T-cell (primary cell): Measurements from ENCODE around the gene MAIP1. TPM values are rescaled to one million over a fixed set of nuclear protein-coding genes. Genes with fewer than 3 reads are reported as not detected.
A peak's percentile ranks its signal among the peaks of the same experiment; 100 is the strongest.

ENCODE experiments used
- ATAC-seq, 4 experiments: fragments of 200-7000 bp in 3 of 4; fragments of 150-1000 bp in 1 of 4; cut with Tn5 transposase; replicated peaks in 1 of 4; 1 replicate in 3 of 4; 2 replicates in 1 of 4; pipeline ENCODE4 v1.10.0; 2021; ENCODE audit warnings: moderate library complexity in 3 of 4, mild to moderate bottlenecking in 2 of 4, moderate number of reproducible peaks in 1 of 4
- CTCF ChIA-PET, 2 donors: fragments of 300-600 bp; sonication (Branson Sonifier 250); formaldehyde crosslinking; loops; one replicate each; lab custom pipeline; 2022; ENCODE audit warnings: antibody characterized with exemption in 2 of 2; lab: Charles Lee
- POLR2A ChIA-PET, 2 donors: fragments of 300-600 bp; sonication (Branson Sonifier 250); formaldehyde crosslinking; loops; one replicate each; lab custom pipeline; 2022; ENCODE audit warnings: antibody characterized with exemption in 2 of 2; lab: Charles Lee
- DNase-seq, 35 experiments: peaks; one replicate each; pipeline versions ENCODE4 v3.0.0 to v3.0.0-alpha.2; 2013 to 2023
- H3K27ac ChIP-seq: one replicate; pipeline ENCODE4 v1.5.1; 2013; ENCODE audit warnings: low read length
- H3K27me3 ChIP-seq, 2 experiments: replicated peaks in 1 of 2; 1 replicate in 1 of 2; 2 replicates in 1 of 2; pipeline versions ENCODE4 v1.6.1 to v1.7.0; 2013; ENCODE audit warnings: low read length in 1 of 2, mixed read lengths in 1 of 2; ENCODE audit not compliant: control insufficient read depth in 2 of 2, insufficient read depth in 2 of 2; ENCODE audit errors: extremely low read depth in 1 of 2
- H3K36me3 ChIP-seq, 2 donors: 1 replicate in 1 of 2; 2 replicates in 1 of 2; pipeline versions ENCODE4 v1.6.1 to v1.7.0; 2013; ENCODE audit warnings: low read length in 1 of 2; ENCODE audit not compliant: control insufficient read depth in 2 of 2, insufficient read depth in 1 of 2; ENCODE audit errors: extremely low read depth in 1 of 2
- H3K4me1 ChIP-seq, 2 experiments: 1 replicate in 1 of 2; 2 replicates in 1 of 2; pipeline versions ENCODE4 v1.6.1 to v1.7.0; 2013; ENCODE audit warnings: low read length in 2 of 2, mixed read lengths in 1 of 2; ENCODE audit not compliant: insufficient read depth in 2 of 2, control insufficient read depth in 1 of 2; ENCODE audit errors: extremely low read depth in 1 of 2
- H3K4me3 ChIP-seq, 2 donors: 1 replicate in 1 of 2; 2 replicates in 1 of 2; pipeline versions ENCODE4 v1.5.1 to v1.7.0; 2013; ENCODE audit warnings: mild to moderate bottlenecking in 2 of 2, low read length in 1 of 2, moderate library complexity in 1 of 2; ENCODE audit not compliant: control insufficient read depth in 1 of 2; ENCODE audit errors: extremely low read depth in 1 of 2
- H3K9me3 ChIP-seq: 2 replicates; pipeline ENCODE4 v1.7.0; 2013
- H3K27ac Mint-ChIP-seq, 2 donors: one replicate each; pipeline ENCODE4 v1.8.0; 2020 to 2021; ENCODE audit warnings: mild to moderate bottlenecking in 2 of 2, mixed read lengths in 2 of 2
- H3K27me3 Mint-ChIP-seq, 2 donors: one replicate each; pipeline ENCODE4 v1.8.0; 2021 to 2022; ENCODE audit warnings: mixed read lengths in 2 of 2
- H3K36me3 Mint-ChIP-seq: one replicate; pipeline ENCODE4 v1.8.0; 2021; ENCODE audit warnings: mixed read lengths
- H3K4me1 Mint-ChIP-seq, 3 donors: one replicate each; pipeline ENCODE4 v1.8.0; 2020 to 2022; ENCODE audit warnings: mixed read lengths in 3 of 3, mild to moderate bottlenecking in 1 of 3
- H3K4me3 Mint-ChIP-seq, 3 donors: one replicate each; pipeline ENCODE4 v1.8.0; 2020 to 2022; ENCODE audit warnings: mild to moderate bottlenecking in 3 of 3, mixed read lengths in 3 of 3, moderate library complexity in 3 of 3
- H3K9me3 Mint-ChIP-seq, 3 donors: one replicate each; pipeline ENCODE4 v1.8.0; 2020 to 2022; ENCODE audit warnings: mixed read lengths in 3 of 3
- WGBS: methylation state at CpG from one replicate; pipeline ENCODE4 v1.1.5; 2013; ENCODE audit warnings: missing lambda C conversion rate; ENCODE audit not compliant: insufficient coverage; 5-methylcytosine and 5-hydroxymethylcytosine counted together
- total RNA-seq, 35 experiments: library from RNA in 6 of 35; stranded (reverse) in 6 of 35; fragments of 120-200 nt in 1 of 35; gene quantifications; one replicate each; pipeline versions ENCODE4 v1.2.1 to v1.2.4 and lab custom pipeline; 2013 to 2026

MAIP1 gene, protein sequence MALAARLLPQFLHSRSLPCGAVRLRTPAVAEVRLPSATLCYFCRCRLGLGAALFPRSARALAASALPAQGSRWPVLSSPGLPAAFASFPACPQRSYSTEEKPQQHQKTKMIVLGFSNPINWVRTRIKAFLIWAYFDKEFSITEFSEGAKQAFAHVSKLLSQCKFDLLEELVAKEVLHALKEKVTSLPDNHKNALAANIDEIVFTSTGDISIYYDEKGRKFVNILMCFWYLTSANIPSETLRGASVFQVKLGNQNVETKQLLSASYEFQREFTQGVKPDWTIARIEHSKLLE
- total RNA-seq (10 to 100 TPM; 13.9 to 29.6 (median 14.7) TPM), total RNA-seq (lab: John Stamatoyannopoulos, UW) (8.8 to 37.8 (median 16.6) reads per million in 29 experiments)
- 13.0 TPM for total RNA-seq (2013)

DNA sequence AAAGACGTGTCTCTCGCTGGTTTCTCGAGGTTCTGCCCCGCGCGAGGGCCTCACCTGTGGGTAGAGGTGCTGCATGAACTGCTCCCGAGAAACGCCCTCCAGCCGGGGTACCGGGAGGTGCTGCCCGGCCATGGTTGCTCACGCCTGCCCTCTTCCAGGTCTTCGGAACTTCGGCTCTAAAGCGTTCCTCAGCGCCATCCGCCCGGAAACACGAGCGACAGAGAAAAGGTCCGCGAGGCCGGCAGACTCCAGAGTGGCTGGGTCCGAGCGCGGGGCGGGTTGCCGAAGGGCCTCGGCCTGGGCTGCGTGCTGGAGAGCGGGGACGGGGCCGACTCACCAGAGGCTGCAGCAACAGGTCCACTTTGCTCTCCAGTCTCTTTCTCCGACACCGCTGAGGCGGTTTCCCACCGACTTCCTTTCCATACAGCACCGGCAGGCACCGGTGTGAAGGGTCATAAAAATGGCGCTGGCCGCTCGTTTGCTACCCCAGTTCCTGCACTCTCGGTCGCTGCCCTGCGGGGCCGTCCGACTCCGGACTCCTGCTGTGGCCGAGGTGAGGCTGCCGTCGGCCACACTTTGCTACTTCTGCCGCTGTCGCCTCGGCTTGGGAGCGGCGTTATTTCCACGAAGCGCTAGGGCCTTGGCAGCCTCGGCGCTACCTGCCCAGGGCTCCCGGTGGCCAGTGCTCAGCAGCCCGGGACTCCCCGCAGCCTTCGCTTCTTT is at the start of gene MAIP1, which contains the start of gene TYW5:
Gene MAIP1 (plus strand): TSS at position 244 of the 723 bp plus-strand sequence. CDS start 217 bp downstream, at position 461.
Gene TYW5 (minus strand): TSS at position 153 of the 723 bp plus-strand sequence. CDS start 21 bp downstream, at position 132.
- peak within 1 kb of the TSS; percentile 90 to 95 for H3K27ac Mint-ChIP-seq

DNA sequence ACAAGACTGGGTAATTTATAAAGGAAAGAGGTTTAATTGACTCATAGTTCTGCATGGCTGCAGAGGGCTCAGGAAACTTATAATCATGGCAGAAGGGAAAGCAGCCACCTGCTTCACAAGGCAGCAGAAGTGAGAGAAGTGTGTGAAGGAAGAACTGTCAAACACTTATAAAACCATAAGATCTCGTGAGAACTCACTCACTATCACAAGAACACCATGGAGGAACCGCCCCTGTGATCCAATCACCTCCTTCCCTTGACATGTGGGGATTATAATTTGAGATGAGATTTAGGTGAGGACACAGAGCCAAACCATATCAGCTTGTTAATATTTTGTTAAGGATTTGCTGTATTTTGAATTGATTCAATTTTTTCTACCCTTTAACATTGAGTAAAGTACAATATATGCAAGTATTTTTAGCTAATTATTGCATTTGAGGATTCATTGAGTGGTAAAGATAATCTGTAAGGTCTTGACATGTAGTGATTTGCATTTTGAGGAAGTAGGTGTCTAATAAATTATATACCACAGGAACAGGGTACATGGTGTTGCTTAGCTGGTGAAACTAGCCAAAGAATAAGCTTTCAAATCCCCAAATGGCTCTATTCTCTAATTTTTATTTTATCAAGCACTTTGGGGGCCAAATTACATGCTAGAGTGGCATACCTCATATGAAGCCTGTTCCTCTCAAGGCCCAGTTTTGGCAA is 48.2 kb upstream of the MAIP1 start:
- no peak overlapping the region for H3K27ac ChIP-seq
- H3K27me3 ChIP-seq = no peaks in the 10 kb centered on the region
- Mint-ChIP-seq H3K4me3 (no peak overlapping the region), H3K27ac (no peak overlapping the region), H3K9me3 (no peaks in the 10 kb centered on the region), H3K36me3 (no peaks in the 10 kb centered on the region), H3K27me3 (peaks cover 3 to 18% of the 10 kb centered on the region in 2 donors), H3K4me1 (peaks cover 12 to 16% (median 12%) of the 10 kb centered on the region in 3 donors)
- WGBS = no CpG with 5 or more reads among the region's 2 CpGs
- peaks cover 3 to 7% of the 10 kb centered on the region in 2 experiments for H3K4me1 ChIP-seq
- H3K4me3 ChIP-seq = no peak overlapping the region
- DNase-seq (no peak), ATAC-seq (no peak)
- no peaks in the 10 kb centered on the region for H3K36me3 ChIP-seq
- ChIA-PET POLR2A (interaction anchor here in 1 of 2 donors (0.7 kb wide), 1 partner anchor 47 kb away, joined by 5 read pairs; no protein-coding TSS in a partner anchor), CTCF (interaction anchor here in 1 of 2 donors (0.7 to 0.9 kb wide), 2 partner anchors 9 to 606 kb away, joined by 3 to 5 read pairs; no protein-coding TSS in a partner anchor)
- H3K9me3 ChIP-seq = no peaks in the 10 kb centered on the region

More for the DNA sequence above, at the start of gene MAIP1, which contains the start of gene TYW5:
- Mint-ChIP-seq H3K9me3 (no peaks in the 10 kb centered on the region), H3K4me3 (peak within 1 kb of the TSS; percentile 97 to 99 (median 98)), H3K27me3 (no peaks in the 10 kb centered on the region), H3K4me1 (peaks cover 45 to 66% (median 62%) of the 10 kb centered on the region in 3 donors), H3K36me3 (peaks cover 12% of the 10 kb centered on the region)
- peak; percentile 49 to 84 (median 73) for DNase-seq
- peak; percentile 90 to 92 (median 90) for ATAC-seq
- Histone ChIP-seq H3K27ac (peak within 1 kb of the TSS; percentile 65), H3K27me3 (no peaks in the 10 kb centered on the region), H3K4me3 (peak within 1 kb of the TSS; percentile 81 to 98), H3K36me3 (peaks cover 0 to 21% of the 10 kb centered on the region in 2 donors), H3K4me1 (peaks cover 22 to 28% of the 10 kb centered on the region in 2 experiments), H3K9me3 (no peaks in the 10 kb centered on the region)
- CTCF ChIA-PET = no interaction called here
- WGBS = under 1% methylated on average over 64 of the region's 64 CpGs
- POLR2A ChIA-PET = no interaction called here

GRCh38 chr2:199910338-199911051 is 44.9 kb upstream of the MAIP1 start:
- POLR2A ChIA-PET = no interaction called here
- H3K4me1 ChIP-seq = peaks cover 11 to 13% of the 10 kb centered on the region in 2 experiments
- H3K4me3 ChIP-seq = peak overlapping the region; percentile 87 to 96
- no peaks in the 10 kb centered on the region for H3K9me3 ChIP-seq
- peak overlapping the region; percentile 86 for H3K27ac ChIP-seq
- DNase-seq (no peak), ATAC-seq (no peak)
- Mint-ChIP-seq H3K27me3 (peaks cover 3 to 8% of the 10 kb centered on the region in 2 donors), H3K4me3 (peak overlapping the region; percentile 90 to 99 (median 93)), H3K27ac (peak overlapping the region; percentile 58 to 92), H3K36me3 (no peaks in the 10 kb centered on the region), H3K4me1 (peaks cover 34 to 37% (median 34%) of the 10 kb centered on the region in 3 donors), H3K9me3 (no peaks in the 10 kb centered on the region)
- CTCF ChIA-PET = interaction anchor here in 1 of 2 donors (0.5 kb wide), 1 partner anchor 270 kb away, joined by 3 read pairs; no protein-coding TSS in a partner anchor
- 52% methylated on average over 15 of the region's 18 CpGs for WGBS
- no peaks in the 10 kb centered on the region for H3K27me3 ChIP-seq
- H3K36me3 ChIP-seq = no peaks in the 10 kb centered on the region

- Mint-ChIP-seq H3K27me3 (peaks cover 3% of the 10 kb centered on the region in 2 donors), H3K36me3 (peaks cover 5% of the 10 kb centered on the region), H3K4me3 (peak within 1 kb of the TSS; percentile 90 to 99 (median 93)), H3K27ac (peak within 1 kb of the TSS; percentile 85 to 92), H3K4me1 (peaks cover 35 to 38% (median 37%) of the 10 kb centered on the region in 3 donors), H3K9me3 (no peaks in the 10 kb centered on the region)
- peak; percentile 85 to 89 (median 88) for ATAC-seq
- peaks cover 0 to 4% of the 10 kb centered on the region in 2 donors for H3K36me3 ChIP-seq
- H3K4me1 ChIP-seq = peaks cover 11 to 13% of the 10 kb centered on the region in 2 experiments
- CTCF ChIA-PET = interaction anchor here in 1 of 2 donors (0.8 to 1.1 kb wide), 2 partner anchors 614 to 1272 kb away, joined by 3 to 4 read pairs; partner anchors contain the start of gene CASP10
- H3K9me3 ChIP-seq = no peaks in the 10 kb centered on the region
- peak within 1 kb of the TSS; percentile 87 to 96 for H3K4me3 ChIP-seq
- no peaks in the 10 kb centered on the region for H3K27me3 ChIP-seq
- under 1% methylated on average over 84 of the region's 85 CpGs for WGBS
- peak within 1 kb of the TSS; percentile 86 for H3K27ac ChIP-seq
- POLR2A ChIA-PET = interaction anchor here in 1 of 2 donors (0.5 kb wide), 1 partner anchor 27 kb away, joined by 6 read pairs; no protein-coding TSS in a partner anchor
- DNase-seq = peak; percentile 70 to 95 (median 79)
These were observed 44.1 kb upstream of the MAIP1 start, which contains the start of gene C2orf69 for GRCh38 chr2:199911052-199911876. TSS of gene C2orf69 (plus strand) at chr2:199911293. CDS start at chr2:199911439, 146 bp downstream.

- peak overlapping the region; percentile 85 to 92 for H3K27ac Mint-ChIP-seq
- H3K27ac ChIP-seq = peak overlapping the region; percentile 86
- no peaks in the 10 kb centered on the region for H3K27me3 ChIP-seq
- H3K4me3 Mint-ChIP-seq = peak overlapping the region; percentile 90 to 99 (median 93)
- H3K36me3 Mint-ChIP-seq = peaks cover 11% of the 10 kb centered on the region
- peaks cover 36 to 42% (median 37%) of the 10 kb centered on the region in 3 donors for H3K4me1 Mint-ChIP-seq
- H3K9me3 ChIP-seq = no peaks in the 10 kb centered on the region
- H3K36me3 ChIP-seq = peaks cover 0 to 6% of the 10 kb centered on the region in 2 donors
- WGBS = 0% methylated on average over 4 of the region's 13 CpGs
- H3K27me3 Mint-ChIP-seq = peaks cover 1 to 3% of the 10 kb centered on the region in 2 donors
- H3K4me3 ChIP-seq = peak overlapping the region; percentile 87 to 96
- peaks cover 11 to 13% of the 10 kb centered on the region in 2 experiments for H3K4me1 ChIP-seq
- DNase-seq (peak in 1 of 35 experiments; percentile 6), ATAC-seq (no peak)
- ChIA-PET POLR2A (interaction anchor here in 1 of 2 donors (0.7 kb wide), 1 partner anchor 23 kb away, joined by 4 read pairs; no protein-coding TSS in a partner anchor), CTCF (interaction anchor here in 1 of 2 donors (0.8 to 1.1 kb wide), 2 partner anchors 613 to 1271 kb away, joined by 3 to 4 read pairs; partner anchors contain the start of gene CASP10)
- H3K9me3 Mint-ChIP-seq = no peaks in the 10 kb centered on the region
These were observed 43.6 kb upstream of the MAIP1 start for GRCh38 chr2:199911877-199912161.
